Measurements from ENCODE around the gene EFNB1.

DNA sequence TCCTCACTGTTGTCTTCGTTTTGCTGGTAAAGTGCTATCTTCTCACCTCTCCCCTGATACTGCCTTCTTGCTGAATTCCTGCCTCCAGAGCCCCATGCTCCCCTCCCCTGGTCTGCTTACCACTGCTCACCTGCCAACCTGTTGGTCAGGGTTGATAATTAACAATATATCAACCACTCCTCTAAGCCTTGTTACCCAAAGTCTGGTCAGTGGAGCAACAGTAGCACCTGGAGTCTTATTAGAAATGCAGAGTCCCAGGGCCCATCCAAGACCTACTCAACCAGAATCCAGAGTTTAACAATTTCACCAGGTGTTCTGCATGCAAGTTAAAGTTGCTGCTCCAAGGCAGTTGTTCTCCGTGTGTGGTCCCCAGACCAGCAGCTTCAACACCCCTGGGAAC lies 55.0 kb downstream of the EFNB1 start:
- TF ChIP-seq, protein P1, sequence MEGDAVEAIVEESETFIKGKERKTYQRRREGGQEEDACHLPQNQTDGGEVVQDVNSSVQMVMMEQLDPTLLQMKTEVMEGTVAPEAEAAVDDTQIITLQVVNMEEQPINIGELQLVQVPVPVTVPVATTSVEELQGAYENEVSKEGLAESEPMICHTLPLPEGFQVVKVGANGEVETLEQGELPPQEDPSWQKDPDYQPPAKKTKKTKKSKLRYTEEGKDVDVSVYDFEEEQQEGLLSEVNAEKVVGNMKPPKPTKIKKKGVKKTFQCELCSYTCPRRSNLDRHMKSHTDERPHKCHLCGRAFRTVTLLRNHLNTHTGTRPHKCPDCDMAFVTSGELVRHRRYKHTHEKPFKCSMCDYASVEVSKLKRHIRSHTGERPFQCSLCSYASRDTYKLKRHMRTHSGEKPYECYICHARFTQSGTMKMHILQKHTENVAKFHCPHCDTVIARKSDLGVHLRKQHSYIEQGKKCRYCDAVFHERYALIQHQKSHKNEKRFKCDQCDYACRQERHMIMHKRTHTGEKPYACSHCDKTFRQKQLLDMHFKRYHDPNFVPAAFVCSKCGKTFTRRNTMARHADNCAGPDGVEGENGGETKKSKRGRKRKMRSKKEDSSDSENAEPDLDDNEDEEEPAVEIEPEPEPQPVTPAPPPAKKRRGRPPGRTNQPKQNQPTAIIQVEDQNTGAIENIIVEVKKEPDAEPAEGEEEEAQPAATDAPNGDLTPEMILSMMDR (IDR thresholded peaks at IDR 0.05): no peak
- TF ChIP-seq POLR2A (IDR thresholded peaks at IDR 0.05): no peak
